RKO (cell line): ENCODE measurements around the gene HCRTR2.
"Not testable (repeated sequence)": the region's sequence is repeated elsewhere in the genome, so short reads cannot be mapped to it uniquely, and the experiment has no call there.

Experiments
- DNase-seq: peaks from one replicate; pipeline ENCODE4 v3.0.0-alpha.2; 2016; ENCODE audit warnings: low spot score

The HCRTR2 gene

DNA sequence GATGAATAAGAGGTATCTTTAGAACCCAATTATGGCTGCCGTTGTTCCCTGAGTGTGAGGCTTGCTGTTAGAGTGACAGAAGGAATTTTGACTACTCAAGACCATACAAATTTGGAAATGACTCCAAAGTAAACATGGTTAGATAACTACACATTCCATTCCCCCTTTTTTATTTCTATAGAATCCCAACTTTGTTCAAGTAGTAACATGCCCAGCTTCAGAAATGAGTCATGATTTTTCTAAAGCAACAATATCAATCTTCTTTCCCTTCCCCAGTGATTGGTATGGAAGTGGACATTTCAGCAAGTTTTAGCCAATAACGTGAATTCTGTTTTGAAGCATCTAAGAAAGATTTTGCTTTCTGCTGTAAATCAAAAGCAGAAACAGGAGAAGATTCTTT lies 37.8 kb downstream of the HCRTR2 start:
- DNase-seq, result no peak

DNA sequence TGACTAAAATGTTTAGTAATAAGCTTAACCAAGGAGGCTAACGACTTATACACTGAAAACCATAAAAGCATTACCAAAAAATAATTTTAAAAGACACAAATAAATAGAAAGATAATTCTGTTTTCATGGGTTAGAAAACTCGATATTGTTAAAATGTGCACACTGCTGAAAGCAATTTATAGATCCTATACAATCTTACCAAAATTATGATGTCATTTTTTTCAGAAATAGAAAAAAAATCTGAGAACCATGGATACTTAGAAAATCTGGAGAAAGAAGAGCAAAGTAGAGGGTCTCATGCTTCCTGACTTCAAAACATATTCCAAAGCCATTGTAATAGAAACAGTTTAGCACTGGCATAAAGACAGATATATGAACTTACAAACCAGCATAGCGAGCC lies 46.6 kb downstream of the HCRTR2 start:
- DNase-seq, result no peak

DNA sequence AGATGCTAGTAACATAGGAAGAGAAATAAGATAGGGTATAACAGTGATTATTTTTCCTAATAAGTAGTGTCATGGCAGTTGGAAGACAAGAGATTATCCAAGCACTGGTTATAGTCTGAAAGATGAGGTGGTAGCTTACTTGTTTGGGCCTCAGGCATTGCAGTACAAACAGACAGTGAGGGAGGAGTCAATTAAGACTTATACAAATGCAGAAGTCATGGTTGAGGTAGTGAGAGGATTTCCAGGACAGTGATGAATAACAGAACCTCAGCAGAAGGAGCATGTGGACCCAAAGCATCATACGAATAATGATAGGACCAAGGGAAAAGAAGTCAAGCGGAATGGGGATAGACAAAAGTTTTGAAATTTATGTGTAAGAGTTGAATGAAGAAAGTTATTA lies 53.5 kb downstream of the HCRTR2 start:
- DNase-seq, result no peak

DNA sequence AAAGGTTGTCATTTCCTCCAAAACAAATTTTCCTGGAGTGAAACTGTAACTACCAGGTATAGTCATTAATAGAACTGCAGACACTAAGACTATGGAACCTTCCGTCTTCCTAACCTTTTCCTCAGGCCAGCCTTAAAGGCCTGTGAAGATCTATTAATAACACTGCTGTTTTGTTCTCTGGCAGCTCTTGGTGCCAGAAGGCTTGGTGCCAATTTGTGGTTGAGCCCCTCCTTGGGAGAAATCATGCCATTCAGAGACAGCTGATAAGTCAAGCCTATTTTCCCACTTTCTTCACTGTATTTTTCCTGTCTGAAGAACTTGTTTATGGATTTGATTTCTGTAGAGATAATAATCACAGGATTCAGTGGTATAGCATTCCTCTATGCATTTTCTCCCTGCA lies 64.8 kb downstream of the HCRTR2 start:
- no peak for DNase-seq

DNA sequence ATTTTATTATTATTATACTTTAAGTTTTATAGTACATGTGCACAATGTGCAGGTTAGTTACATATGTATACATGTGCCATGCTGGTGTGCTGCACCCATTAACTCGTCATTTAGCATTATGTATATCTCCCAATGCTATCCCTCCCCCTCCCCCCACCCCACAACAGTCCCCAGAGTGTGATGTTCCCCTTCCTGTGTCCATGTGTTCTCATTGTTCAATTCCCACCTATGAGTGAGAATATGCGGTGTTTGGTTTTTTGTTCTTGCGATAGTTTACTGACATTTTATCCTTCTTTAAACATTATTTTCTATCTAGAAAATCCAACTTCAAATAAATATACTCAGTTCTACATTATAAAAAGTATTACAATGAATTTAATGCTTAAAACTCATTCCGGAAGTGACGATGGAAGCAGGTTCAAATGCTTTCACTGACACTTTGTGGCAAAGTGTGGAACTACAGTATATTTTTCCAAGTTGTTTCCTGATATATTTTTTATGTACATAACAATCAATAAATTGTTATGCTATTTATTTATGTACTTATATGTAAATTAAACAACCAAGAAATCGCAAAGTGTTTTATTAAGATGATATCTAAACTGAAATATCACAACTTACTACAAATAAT lies 66.8 kb downstream of the HCRTR2 start:
- peak; percentile 47 for DNase-seq

DNA sequence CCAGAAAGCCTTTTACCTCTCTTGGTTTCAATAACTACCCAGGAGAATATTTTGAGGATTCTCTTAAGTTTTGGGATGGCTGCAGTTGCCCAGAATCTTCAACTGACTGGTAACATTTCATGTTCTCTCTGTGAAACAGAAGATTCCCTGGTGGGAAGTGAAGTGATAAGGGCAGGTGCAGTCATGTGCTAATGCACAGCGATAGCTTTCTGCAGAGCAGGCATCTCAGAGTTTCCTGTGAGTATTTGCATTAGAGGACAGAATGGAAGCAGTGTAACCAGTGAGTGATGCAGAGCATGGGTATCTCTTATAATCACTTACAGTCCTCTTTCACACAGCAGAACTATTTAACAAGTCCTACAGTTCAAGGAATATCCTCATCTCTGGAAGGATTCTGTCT lies 76.1 kb downstream of the HCRTR2 start:
- no peak for DNase-seq

DNA sequence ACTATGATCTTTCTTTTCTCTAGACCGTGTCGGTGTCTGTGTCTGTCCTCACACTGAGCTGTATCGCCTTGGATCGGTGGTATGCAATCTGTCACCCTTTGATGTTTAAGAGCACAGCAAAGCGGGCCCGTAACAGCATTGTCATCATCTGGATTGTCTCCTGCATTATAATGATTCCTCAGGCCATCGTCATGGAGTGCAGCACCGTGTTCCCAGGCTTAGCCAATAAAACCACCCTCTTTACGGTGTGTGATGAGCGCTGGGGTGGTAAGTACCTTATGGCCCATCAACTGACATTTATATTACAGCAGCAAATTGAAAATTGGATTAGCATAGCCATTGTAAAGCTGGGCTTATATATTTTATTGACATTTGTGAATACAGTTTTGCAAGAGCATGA lies 80.8 kb downstream of the HCRTR2 start:
- no peak for DNase-seq

DNA sequence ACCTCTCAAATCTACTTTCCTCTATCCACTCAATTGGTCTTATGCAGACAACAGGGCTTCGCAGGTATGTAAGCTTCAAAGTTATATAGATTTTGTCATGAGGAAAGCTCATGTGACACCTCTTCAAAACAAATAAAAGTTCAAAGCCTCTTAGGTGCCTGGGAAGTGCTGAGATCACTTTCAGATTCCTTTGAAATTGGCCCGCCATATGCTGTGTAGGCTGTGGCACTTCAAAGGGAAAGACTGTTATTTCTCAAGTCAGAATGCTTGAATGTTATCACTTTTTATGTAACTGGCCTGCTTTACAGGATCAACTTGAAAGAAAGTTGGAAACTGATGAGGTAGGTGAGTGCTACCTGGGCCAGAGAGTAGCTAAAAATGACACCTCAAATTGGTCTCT lies 85.9 kb downstream of the HCRTR2 start:
- DNase-seq, result no peak

DNA sequence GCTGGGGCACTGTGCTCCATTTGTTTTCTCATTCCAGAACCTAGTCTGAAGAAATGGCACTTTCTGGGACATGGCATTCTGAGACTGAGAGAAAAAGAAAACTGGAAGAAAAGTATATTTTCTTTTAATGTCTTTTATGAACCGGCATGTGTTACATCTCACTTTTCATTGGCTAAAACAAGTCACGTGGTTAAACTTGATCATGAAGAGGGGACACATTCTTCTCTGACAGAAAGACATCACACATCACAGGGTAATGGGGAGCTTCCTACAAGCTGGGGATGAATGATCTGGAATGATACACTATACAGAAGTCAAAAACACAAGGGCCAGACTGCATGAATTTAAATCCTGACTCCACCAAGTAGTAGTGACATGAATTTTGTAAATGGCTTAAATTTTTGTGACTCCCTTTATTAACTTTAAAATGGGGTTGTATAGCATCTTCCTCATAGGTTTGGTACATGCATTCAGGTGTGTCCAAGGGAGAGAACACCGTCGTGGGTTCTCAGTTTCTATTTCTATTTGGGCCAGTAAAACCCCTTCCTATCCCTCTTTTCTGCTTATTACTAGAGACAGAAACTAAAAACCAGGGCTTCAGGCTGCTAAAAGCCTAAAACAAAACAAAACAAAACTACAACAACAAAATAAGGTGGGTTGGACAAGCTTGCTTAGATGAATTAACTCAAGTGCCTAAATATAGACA lies 91.2 kb downstream of the HCRTR2 start:
- no peak for DNase-seq

DNA sequence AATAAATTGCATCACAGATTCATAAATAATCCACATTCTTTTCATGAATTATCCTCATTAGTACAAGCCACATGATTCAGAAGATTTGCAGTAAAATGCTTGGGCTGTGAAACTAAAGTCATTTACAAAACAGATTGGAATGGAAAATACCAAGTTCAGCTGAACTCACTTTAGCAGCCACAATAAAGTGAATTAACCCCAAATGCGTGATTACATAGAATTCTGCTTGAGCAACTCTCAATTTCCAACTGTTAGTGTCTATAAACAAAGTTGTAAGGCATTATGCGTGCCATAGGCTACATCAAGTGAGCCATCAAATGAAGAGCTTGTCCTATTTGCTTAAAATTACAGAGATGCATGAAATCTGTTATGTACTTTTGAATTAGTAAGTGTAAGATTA lies 92.6 kb downstream of the HCRTR2 start:
- DNase-seq, result no peak

DNA sequence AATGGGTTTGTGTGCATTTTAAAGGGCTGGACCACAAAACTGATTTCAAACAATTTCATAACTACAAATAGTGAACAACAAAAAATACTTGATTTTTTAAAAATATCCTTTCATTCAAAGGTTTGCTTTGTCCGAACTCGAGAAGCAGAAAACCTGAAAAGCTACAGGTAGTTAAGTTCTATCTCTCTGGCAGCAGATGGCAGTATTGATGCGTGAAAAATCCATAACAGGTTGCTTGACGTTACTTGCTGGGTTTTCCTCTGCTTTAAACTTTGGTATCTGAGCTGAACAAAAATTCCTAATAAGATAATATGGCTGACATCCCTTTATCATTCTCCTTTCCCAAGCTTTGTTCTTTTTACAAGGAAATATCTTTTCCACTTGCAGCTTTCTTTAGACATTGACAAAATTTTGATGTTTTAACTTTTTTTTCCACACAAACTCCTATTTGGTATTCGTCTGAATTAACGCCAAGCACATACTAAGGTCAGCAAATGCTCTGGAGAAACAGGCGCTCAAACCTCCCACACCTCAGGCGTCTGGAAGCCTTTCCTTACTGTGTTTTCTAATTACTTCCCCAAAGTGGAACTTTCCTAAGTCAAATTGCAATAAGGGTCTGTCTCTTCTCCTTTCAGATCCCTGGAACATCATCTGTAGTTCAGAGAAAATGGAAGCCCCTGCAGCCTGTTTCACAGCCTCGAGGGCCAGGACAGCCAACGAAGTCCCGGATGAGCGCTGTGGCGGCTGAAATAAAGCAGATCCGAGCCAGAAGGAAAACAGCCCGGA lies 102.6 kb downstream of the HCRTR2 start:
- peak; percentile 71 for DNase-seq

DNA sequence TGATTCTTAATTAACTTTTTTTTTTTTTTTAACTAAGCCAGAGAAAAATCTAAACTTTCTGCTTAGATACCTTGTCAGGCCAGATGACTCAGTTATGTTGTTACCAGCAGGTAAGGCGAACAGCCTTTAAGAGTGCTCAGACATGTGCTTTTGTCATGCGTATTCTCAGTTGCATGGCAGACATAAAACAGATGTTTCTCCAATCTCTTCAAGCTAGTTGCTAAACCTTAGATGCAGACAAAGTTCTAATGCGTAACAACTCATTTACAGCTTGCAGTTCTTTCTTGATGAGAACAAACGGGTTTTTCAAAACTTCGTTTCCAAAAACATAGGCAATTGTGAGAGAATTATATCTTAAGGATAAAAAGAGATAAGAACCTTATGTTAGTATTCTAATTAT lies 103.3 kb downstream of the HCRTR2 start:
- DNase-seq, result no peak

DNA sequence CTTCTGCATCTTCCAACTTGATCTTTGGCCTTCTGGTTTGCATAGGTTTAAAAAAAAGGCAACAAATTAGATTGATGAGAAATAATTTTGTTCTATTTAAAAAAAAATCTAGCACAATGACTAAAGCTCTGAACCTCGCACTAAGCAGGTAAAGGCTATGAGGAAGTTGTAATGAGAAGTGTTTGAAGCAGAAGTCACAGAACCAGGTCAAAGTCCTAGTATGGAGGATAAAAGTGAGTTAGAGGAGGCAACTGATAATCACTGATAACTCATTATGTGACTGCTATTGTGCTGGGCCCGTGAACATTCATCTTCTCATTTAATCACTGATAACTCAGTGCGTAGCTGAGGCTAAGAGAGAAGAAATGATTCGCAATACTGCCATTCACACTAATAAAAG lies 106.9 kb downstream of the HCRTR2 start:
- DNase-seq, result no peak

DNA sequence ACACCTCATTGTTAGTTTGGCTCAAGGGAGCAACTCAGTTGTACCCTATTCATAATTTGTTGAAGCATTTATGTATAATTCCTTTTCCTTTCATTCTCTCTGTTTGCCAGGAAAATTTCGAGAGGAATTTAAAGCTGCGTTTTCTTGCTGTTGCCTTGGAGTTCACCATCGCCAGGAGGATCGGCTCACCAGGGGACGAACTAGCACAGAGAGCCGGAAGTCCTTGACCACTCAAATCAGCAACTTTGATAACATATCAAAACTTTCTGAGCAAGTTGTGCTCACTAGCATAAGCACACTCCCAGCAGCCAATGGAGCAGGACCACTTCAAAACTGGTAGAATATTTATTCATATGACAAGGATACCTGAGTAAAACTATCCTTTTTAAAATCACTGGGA lies 107.8 kb downstream of the HCRTR2 start:
- DNase-seq, result no peak

DNA sequence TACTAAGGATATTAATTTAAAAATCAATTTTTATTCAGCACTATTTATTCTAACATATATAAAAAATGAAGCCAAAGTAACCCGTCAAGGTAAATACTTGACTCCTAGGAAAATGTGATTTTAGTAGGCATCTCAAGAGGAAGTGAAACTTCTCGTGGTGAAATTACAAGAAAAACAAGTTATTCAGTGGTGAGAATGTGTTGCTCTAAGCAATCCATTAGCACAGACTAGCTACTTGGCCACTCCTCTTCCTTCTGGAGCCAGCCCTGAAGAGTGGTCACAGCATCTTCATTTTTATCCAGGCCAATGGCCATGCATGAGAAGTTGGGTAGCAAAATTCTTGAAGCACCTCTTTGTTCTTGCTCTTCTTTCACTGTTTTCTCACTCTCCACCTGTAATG lies 112.5 kb downstream of the HCRTR2 start:
- no peak for DNase-seq

DNA sequence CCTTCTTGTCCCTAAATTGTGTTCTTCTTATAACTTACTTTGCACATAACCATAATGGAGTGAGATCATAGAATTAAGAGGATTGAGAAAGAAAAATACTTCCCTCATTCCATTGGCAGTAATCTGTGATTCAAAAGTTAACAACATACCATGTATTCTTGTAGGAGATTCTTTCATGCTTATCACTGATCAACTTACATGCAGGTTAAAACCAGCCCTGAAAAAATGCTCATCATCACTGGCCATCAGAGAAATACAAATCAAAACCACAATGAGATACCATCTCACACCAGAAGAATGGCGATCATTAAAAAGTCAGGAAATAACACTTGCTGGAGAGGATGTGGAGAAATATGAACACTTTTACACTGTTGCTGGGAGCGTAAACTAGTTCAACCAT lies 116.4 kb downstream of the HCRTR2 start:
- no peak for DNase-seq

DNA sequence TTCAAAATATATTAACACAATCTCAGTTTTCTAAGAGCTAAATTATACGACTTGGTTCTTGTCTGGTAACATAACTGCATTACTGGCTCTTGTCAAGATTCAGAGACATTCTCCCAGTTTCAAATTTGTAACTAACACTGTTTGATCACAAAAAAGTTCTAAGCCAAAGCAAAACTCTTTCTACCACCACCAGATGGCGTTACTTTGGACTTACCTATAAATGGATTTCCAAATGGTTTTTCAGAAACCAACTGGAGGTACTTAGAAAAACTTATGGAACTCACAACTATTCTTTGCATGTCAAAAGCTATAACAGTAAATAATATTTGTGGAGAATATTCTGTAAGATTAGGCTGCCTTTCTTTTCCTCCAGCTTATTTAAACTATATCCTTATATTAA lies 118.8 kb downstream of the HCRTR2 start:
- DNase-seq, result peak; percentile 37

DNA sequence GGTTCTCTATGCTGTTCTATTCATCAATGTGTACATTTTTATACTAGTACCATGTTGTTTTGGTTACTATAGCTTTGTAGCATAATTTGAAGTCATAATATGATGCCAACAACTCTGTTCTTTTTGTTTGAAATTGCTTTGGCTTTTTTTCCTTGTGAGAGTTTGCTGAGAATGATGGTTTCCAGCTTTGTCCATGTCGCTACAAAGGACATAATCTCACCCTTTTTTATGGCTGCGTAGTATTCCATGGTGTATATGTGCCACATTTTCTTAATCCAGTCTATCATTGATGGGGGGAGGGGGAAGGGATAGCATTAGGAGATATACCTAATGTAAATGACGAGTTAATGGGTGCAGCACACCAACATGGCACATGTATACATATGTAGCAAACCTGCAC lies 122.9 kb downstream of the HCRTR2 start:
- DNase-seq, result not testable (repeated sequence)

DNA sequence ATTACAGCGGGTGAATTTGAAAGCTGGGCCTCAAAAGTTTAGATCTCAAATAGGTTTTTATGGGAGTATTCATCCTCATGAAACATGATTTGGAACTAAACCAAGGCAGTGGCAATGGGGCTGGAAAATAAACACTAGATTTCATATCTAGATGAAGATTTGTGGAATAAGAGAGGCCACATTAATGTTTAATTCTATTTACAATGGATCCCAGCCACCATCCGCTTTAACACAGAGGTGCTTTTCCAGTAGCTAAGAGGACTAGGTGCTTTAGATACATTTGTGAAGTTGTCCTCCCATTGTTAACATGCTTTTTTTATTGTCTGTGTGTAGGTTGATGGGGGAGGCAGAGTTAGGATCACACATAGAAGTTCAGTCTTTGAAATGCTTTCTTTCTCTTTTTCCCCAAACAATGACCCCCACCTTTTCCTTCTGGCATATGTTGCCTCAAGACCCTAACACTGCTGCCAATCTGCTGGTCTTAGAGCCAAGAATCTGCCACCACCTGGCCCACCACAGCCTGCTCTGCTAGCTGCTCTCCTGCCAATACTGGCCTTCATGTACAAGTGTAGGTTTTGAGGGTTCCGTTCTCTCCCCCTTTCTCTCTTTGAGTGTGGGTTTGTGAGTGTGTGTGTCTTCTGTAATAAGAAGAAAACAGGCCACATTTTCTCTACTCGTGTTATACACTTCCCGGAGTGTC lies 125.1 kb downstream of the HCRTR2 start:
- DNase-seq, result no peak

DNA sequence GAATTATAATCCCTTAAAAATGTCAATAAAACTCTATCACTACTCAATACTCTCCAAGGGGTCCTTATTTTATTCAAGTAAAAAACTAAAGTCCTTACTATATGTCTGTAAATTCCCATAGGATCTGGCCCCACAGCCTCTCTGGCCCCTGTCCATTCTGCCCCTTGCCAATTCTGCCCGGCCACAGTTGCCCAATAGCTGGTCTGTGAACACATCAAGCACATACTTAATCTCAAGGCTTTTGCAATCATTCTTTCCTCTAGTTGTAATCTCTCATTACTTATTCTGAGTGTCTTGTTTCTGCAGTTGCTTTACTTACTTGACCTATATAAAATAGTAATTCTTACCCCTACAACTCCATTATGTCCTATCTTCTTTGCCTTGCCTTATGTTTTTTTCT lies 130.4 kb downstream of the HCRTR2 start:
- no peak for DNase-seq

DNA sequence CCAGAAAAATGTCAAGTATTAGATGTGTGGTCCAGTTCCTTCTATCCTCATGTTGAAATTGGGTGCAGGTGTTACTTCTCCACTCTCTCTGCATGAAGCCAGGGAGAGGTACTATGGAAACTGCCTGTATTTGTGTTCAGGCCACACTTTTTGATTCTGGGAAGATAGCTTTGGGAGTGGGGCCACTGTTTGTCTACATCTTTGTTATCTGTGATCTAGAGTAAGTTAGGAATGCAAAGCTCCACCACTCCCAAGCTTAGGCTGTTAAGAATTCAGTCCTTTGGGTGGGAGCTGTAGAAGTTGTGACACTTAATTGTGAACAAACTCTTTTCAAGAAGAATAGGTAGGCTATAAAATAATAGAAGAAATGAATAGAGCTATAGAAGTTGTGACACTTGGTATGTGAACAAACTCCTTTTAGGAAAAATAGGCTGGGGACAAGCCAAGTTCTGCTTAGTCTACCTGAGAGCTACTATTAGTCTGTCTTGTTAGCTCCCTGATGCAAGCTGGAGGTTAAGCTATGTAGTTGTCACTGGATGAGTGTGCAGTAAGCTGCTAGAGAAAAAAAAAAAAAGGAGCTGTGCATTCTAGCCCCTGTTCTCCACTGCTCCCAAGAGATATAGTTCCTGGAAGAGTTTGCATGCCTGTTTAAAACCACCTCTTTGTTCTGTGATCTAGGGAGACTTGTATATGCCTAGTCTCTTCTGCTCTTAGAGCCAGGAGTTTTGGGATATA lies 145.8 kb downstream of the HCRTR2 start:
- DNase-seq, result no peak

DNA sequence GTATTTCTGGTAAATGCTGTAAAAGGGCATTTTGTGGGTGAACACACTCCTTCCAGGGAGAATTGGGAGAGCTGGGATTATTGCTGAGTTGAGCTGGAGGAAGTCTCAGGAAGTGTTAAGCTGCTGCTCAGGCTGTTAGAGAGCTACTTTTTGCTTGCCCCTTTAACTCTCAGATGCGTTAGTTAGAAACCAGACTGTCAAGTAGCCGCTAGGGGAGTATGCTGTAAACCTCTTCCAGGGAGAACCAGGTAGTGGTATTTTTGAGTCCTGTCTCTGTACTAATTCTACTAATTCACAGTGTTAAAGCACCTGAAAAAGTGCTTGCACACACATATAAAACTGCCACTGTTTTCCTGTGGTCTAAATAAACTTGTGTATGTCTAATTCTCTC lies 146.4 kb downstream of the HCRTR2 start:
- DNase-seq, result no peak
